ENCODE results near the gene CLUH.

GRCh38 chr17:2700491-2701141 is 10.9 kb downstream of the CLUH start:
- TF ChIP-seq, protein P1, sequence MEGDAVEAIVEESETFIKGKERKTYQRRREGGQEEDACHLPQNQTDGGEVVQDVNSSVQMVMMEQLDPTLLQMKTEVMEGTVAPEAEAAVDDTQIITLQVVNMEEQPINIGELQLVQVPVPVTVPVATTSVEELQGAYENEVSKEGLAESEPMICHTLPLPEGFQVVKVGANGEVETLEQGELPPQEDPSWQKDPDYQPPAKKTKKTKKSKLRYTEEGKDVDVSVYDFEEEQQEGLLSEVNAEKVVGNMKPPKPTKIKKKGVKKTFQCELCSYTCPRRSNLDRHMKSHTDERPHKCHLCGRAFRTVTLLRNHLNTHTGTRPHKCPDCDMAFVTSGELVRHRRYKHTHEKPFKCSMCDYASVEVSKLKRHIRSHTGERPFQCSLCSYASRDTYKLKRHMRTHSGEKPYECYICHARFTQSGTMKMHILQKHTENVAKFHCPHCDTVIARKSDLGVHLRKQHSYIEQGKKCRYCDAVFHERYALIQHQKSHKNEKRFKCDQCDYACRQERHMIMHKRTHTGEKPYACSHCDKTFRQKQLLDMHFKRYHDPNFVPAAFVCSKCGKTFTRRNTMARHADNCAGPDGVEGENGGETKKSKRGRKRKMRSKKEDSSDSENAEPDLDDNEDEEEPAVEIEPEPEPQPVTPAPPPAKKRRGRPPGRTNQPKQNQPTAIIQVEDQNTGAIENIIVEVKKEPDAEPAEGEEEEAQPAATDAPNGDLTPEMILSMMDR (IDR thresholded peaks at IDR 0.05): no peak
- no peak for TF ChIP-seq POLR2AphosphoS5 (IDR thresholded peaks at IDR 0.05)

Data from prostate gland (tissue), 2 donors.